H9 (cell line): Measurements from ENCODE around the gene IFRD2. TPM values are rescaled to one million over a fixed set of nuclear protein-coding genes. Genes with fewer than 3 reads are reported as not detected.

ENCODE experiments used
- DNase-seq: peaks from one replicate; pipeline ENCODE4 v3.0.0-alpha.2; 2017
- H2AFZ ChIP-seq: one replicate; pipeline ENCODE4 v1.6.1; 2013; ENCODE audit warnings: mild to moderate bottlenecking, low read length, control low read depth, moderate library complexity
- H2AK5ac ChIP-seq: 2 replicates; pipeline ENCODE4 v1.6.1; 2013; ENCODE audit warnings: low read length, control low read depth, mixed read lengths; ENCODE audit not compliant: insufficient read length
- H2BK120ac ChIP-seq: one replicate; pipeline ENCODE4 v1.6.1; 2013; ENCODE audit warnings: low read depth, mild to moderate bottlenecking, low read length, control low read depth, inconsistent platforms; ENCODE audit not compliant: poor library complexity, severe bottlenecking
- H2BK12ac ChIP-seq: 2 replicates; pipeline ENCODE4 v1.6.1; 2013; ENCODE audit warnings: low read length, control low read depth, mixed read lengths, low read depth; ENCODE audit not compliant: insufficient read length
- H2BK15ac ChIP-seq: 2 replicates; pipeline ENCODE4 v1.6.1; 2013; ENCODE audit warnings: low read depth, low read length, control low read depth
- H2BK20ac ChIP-seq: one replicate; pipeline ENCODE4 v1.6.1; 2013; ENCODE audit warnings: low read depth, mild to moderate bottlenecking, low read length, control low read depth, inconsistent platforms; ENCODE audit not compliant: poor library complexity, severe bottlenecking
- H2BK5ac ChIP-seq: 2 replicates; pipeline ENCODE4 v1.6.1; 2013; ENCODE audit warnings: low read length, control low read depth, mixed read lengths; ENCODE audit not compliant: insufficient read length
- H3K14ac ChIP-seq: 2 replicates; pipeline ENCODE4 v1.6.1; 2013; ENCODE audit warnings: low read length, control low read depth; ENCODE audit not compliant: insufficient read depth
- H3K18ac ChIP-seq: 2 replicates; pipeline ENCODE4 v1.6.1; 2013; ENCODE audit warnings: low read depth, mild to moderate bottlenecking, mixed read lengths, low read length, control low read depth; ENCODE audit not compliant: insufficient read length
- H3K23ac ChIP-seq: 2 replicates; pipeline ENCODE4 v1.6.1; 2013; ENCODE audit warnings: low read length, control low read depth, mixed read lengths, low read depth; ENCODE audit not compliant: insufficient read length
- H3K23me2 ChIP-seq: 2 replicates; pipeline ENCODE4 v1.6.1; 2013; ENCODE audit warnings: low read depth, mild to moderate bottlenecking, mixed read lengths, low read length, control low read depth; ENCODE audit not compliant: insufficient read length, poor library complexity, severe bottlenecking
- H3K27ac ChIP-seq: 2 replicates; pipeline ENCODE4 v1.5.1; 2013; ENCODE audit warnings: low read length, control low read depth, mixed read lengths, low read depth; ENCODE audit not compliant: insufficient read length
- H3K27me3 ChIP-seq: 2 replicates; pipeline ENCODE4 v1.6.1; 2013; ENCODE audit warnings: low read length, control low read depth, inconsistent platforms; ENCODE audit not compliant: insufficient read depth
- H3K4ac ChIP-seq: 2 replicates; pipeline ENCODE4 v1.6.1; 2013; ENCODE audit warnings: low read depth, mild to moderate bottlenecking, control low read depth, inconsistent platforms, low read length, moderate library complexity
- H3K4me1 ChIP-seq: 2 replicates; pipeline ENCODE4 v1.6.1; 2013; ENCODE audit warnings: low read length, control low read depth, inconsistent platforms; ENCODE audit not compliant: insufficient read depth
- H3K4me2 ChIP-seq: 2 replicates; pipeline ENCODE4 v1.6.1; 2013; ENCODE audit warnings: low read length, control low read depth, mixed read lengths; ENCODE audit not compliant: insufficient read length, insufficient read depth
- H3K56ac ChIP-seq: 2 replicates; pipeline ENCODE4 v1.6.1; 2013; ENCODE audit warnings: low read depth, mild to moderate bottlenecking, mixed read lengths, low read length, control low read depth; ENCODE audit not compliant: insufficient read length
- H3K79me1 ChIP-seq: 2 replicates; pipeline ENCODE4 v1.6.1; 2013; ENCODE audit warnings: low read depth, mild to moderate bottlenecking, moderate library complexity, low read length, control low read depth, inconsistent platforms; ENCODE audit not compliant: insufficient read depth, poor library complexity, severe bottlenecking
- H3K79me2 ChIP-seq: 2 replicates; pipeline ENCODE4 v1.6.1; 2013; ENCODE audit warnings: low read length, control low read depth, inconsistent platforms; ENCODE audit not compliant: insufficient read depth
- H3K9ac ChIP-seq: 2 replicates; pipeline ENCODE4 v1.6.1; 2013; ENCODE audit warnings: low read length, control low read depth, mixed read lengths; ENCODE audit not compliant: insufficient read length; ENCODE audit errors: extremely low read depth
- H3K9me3 ChIP-seq: one replicate; pipeline ENCODE4 v1.6.1; 2013; ENCODE audit warnings: low read depth, low read length, inconsistent platforms; ENCODE audit not compliant: control insufficient read depth
- H3T11ph ChIP-seq: one replicate; pipeline ENCODE4 v1.6.1; 2013; ENCODE audit warnings: mild to moderate bottlenecking, low read length, control low read depth, inconsistent platforms
- H4K20me1 ChIP-seq: one replicate; pipeline ENCODE4 v1.6.1; 2013; ENCODE audit not compliant: control insufficient read depth, insufficient read length, insufficient read depth
- H4K5ac ChIP-seq: 2 replicates; pipeline ENCODE4 v1.6.1; 2013; ENCODE audit warnings: low read depth, mild to moderate bottlenecking, mixed read lengths, low read length, control low read depth; ENCODE audit not compliant: insufficient read length
- H4K8ac ChIP-seq: replicated peaks from 2 replicates; pipeline ENCODE4 v1.6.1; 2013; ENCODE audit warnings: low read length, control low read depth, mixed read lengths, low read depth; ENCODE audit not compliant: insufficient read length
- H4K91ac ChIP-seq: 2 replicates; pipeline ENCODE4 v1.6.1; 2013; ENCODE audit warnings: low read depth, mild to moderate bottlenecking, moderate library complexity, mixed read lengths, low read length, control low read depth; ENCODE audit not compliant: insufficient read length
- H3K27ac Mint-ChIP-seq, 3 experiments: 2 replicates in 2 of 3; 3 replicates in 1 of 3; pipeline ENCODE4 v1.8.0; 2020 to 2021; ENCODE audit warnings: mixed read lengths in 3 of 3, mild to moderate bottlenecking in 1 of 3, moderate library complexity in 1 of 3
- H3K27me3 Mint-ChIP-seq: 2 replicates; pipeline ENCODE4 v1.8.0; 2021; ENCODE audit warnings: low read depth, mild to moderate bottlenecking, moderate library complexity, mixed read lengths
- H3K36me3 Mint-ChIP-seq, 3 experiments: 2 replicates in 2 of 3; 3 replicates in 1 of 3; pipeline ENCODE4 v1.8.0; 2020 to 2021; ENCODE audit warnings: low read depth in 3 of 3, mixed read lengths in 3 of 3; ENCODE audit not compliant: insufficient read depth in 1 of 3
- H3K4me1 Mint-ChIP-seq, 2 experiments: 2 replicates each; pipeline ENCODE4 v1.8.0; 2020; ENCODE audit warnings: mixed read lengths in 2 of 2
- H3K4me3 Mint-ChIP-seq, 2 experiments: 2 replicates in 1 of 2; 3 replicates in 1 of 2; pipeline ENCODE4 v1.8.0; 2020 to 2021; ENCODE audit warnings: mild to moderate bottlenecking in 2 of 2, mixed read lengths in 2 of 2, moderate library complexity in 1 of 2
- H3K9me3 Mint-ChIP-seq, 2 experiments: 2 replicates in 1 of 2; 3 replicates in 1 of 2; pipeline ENCODE4 v1.8.0; 2020; ENCODE audit warnings: mild to moderate bottlenecking in 2 of 2, mixed read lengths in 2 of 2, moderate library complexity in 1 of 2
- WGBS: extraction: QIAGEN DNeasy Blood & Tissue Kit; methylation state at CpG from one replicate; pipeline ENCODE4 v1.1.7; 2013; ENCODE audit warnings: missing lambda C conversion rate, low lambda C conversion rate, mixed read lengths; ENCODE audit not compliant: insufficient read length; ENCODE audit errors: extremely low coverage; 5-methylcytosine and 5-hydroxymethylcytosine counted together
- total RNA-seq: library from RNA; stranded (reverse); gene quantifications from 2 replicates; pipeline ENCODE4 v1.2.1, GENCODE V29; 2021
- TF ChIP-seq, protein P1 (sequence below): fragments of 200-600 bp; sonication (generic); conservative IDR thresholded peaks from 3 replicates; pipeline ENCODE4 v1.8.0; 2021; ENCODE audit warnings: antibody characterized with exemption, mild to moderate bottlenecking

IFRD2 gene
- total RNA-seq, 1 experiment from 2014 or later, result 109 TPM

DNA sequence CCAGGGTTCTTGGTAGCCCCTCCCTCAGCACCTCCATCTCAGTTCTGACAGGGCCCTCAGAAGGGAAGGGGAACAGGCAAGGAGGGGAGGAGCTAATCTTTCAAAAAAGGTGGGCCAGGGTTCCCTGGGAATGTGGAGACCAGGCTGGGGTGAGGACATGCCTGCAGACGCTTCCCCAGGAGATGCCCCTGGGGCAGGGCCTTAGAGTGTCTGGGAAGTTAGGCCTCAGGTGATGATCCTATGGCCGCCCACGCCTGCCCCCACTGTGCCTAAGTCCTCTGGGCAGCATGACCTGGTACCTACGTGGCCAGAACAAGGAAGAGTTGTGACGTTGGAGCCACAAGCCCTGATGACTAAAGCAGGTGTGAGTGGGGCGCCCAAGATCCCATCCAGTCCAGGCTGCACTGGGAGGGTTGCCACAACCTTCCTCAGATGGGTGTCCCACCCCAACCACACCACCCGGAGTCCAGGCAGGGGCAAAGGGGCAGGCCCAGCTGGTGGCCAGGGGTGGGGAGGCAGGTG lies 27.2 kb downstream of the IFRD2 start:
- Histone ChIP-seq H3K23ac (no peak overlapping the region), H2AK5ac (no peak overlapping the region), H4K5ac (no peak overlapping the region), H2BK12ac (peak overlapping the region; percentile 55), H3K79me2 (no peaks in the 10 kb centered on the region), H3K18ac (peak overlapping the region; percentile 55), H3T11ph (no peak overlapping the region), H4K8ac (no peak overlapping the region), H3K23me2 (no peaks in the 10 kb centered on the region), H3K14ac (peak overlapping the region; percentile 55), H3K4ac (no peak overlapping the region; the same call in 1 of the 2 replicates), H2BK5ac (no peak overlapping the region), H4K91ac (no peak overlapping the region), H3K27ac (no peak overlapping the region), H3K9me3 (no peaks in the 10 kb centered on the region), H2AFZ (no peak overlapping the region), H3K56ac (no peak overlapping the region), H4K20me1 (no peaks in the 10 kb centered on the region), H3K79me1 (no peaks in the 10 kb centered on the region), H2BK20ac (no peak overlapping the region), H2BK120ac (no peak overlapping the region), H3K27me3 (no peaks in the 10 kb centered on the region), H3K4me2 (no peak overlapping the region), H2BK15ac (no peak overlapping the region), H3K4me1 (peaks cover 5% of the 10 kb centered on the region; the same call in 1 of the 2 replicates), H3K9ac (no peak overlapping the region)
- Mint-ChIP-seq H3K9me3 (no peaks in the 10 kb centered on the region), H3K36me3 (no peaks in the 10 kb centered on the region), H3K27me3 (peaks cover 3% of the 10 kb centered on the region; the same call in 1 of the 2 replicates), H3K4me1 (peaks cover 48 to 71% of the 10 kb centered on the region in 2 experiments), H3K4me3 (peak overlapping the region; percentile 24 to 61; a peak in 4 of 5 replicates), H3K27ac (peak overlapping the region; percentile 93 to 97 (median 97); a peak in 6 of 7 replicates)
- DNase-seq, result no peak
- WGBS, result no CpG with 5 or more reads among the region's 7 CpGs
- TF ChIP-seq, protein P1, sequence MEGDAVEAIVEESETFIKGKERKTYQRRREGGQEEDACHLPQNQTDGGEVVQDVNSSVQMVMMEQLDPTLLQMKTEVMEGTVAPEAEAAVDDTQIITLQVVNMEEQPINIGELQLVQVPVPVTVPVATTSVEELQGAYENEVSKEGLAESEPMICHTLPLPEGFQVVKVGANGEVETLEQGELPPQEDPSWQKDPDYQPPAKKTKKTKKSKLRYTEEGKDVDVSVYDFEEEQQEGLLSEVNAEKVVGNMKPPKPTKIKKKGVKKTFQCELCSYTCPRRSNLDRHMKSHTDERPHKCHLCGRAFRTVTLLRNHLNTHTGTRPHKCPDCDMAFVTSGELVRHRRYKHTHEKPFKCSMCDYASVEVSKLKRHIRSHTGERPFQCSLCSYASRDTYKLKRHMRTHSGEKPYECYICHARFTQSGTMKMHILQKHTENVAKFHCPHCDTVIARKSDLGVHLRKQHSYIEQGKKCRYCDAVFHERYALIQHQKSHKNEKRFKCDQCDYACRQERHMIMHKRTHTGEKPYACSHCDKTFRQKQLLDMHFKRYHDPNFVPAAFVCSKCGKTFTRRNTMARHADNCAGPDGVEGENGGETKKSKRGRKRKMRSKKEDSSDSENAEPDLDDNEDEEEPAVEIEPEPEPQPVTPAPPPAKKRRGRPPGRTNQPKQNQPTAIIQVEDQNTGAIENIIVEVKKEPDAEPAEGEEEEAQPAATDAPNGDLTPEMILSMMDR, result no peak
